Measurements from ENCODE around the gene PLCB3.

PLCB3 gene

GRCh38 chr11:64226507-64227051, 24.8 kb upstream of the PLCB3 start:
- H3K36me3 ChIP-seq (ENCODE audit: insufficient read depth, low read length) = no peaks in the 10 kb centered on the region; the same call in 1 of the 2 replicates
- peaks cover 4% of the 10 kb centered on the region; the same call in 1 of the 2 replicates for H3K4me1 ChIP-seq (ENCODE audit: insufficient read depth, low read length)
- peak overlapping the region; percentile 98 for H3K9ac ChIP-seq (ENCODE audit: low read depth, low read length)
- no peaks in the 10 kb centered on the region for H3K9me3 ChIP-seq (ENCODE audit: control insufficient read depth, insufficient read depth, low read length)

- H3K36me3 ChIP-seq (ENCODE audit: insufficient read depth, low read length) = no peaks in the 10 kb centered on the region; the same call in 1 of the 2 replicates
- no peaks in the 10 kb centered on the region for H3K9me3 ChIP-seq (ENCODE audit: control insufficient read depth, insufficient read depth, low read length)
- H3K9ac ChIP-seq (ENCODE audit: low read depth, low read length) = no peak overlapping the region
- H3K4me1 ChIP-seq (ENCODE audit: insufficient read depth, low read length) = peaks cover 7% of the 10 kb centered on the region; the same call in 1 of the 2 replicates
Observed at GRCh38 chr11:64227405-64227956, 23.8 kb upstream of the PLCB3 start.

GRCh38 chr11:64229090-64229743, 22.1 kb upstream of the PLCB3 start:
- Histone ChIP-seq H3K4me1 (ENCODE audit: insufficient read depth, low read length) (peaks cover 7% of the 10 kb centered on the region; the same call in 1 of the 2 replicates), H3K9me3 (ENCODE audit: control insufficient read depth, insufficient read depth, low read length) (no peaks in the 10 kb centered on the region), H3K36me3 (ENCODE audit: insufficient read depth, low read length) (no peaks in the 10 kb centered on the region), H3K9ac (ENCODE audit: low read depth, low read length) (no peak overlapping the region)

GRCh38 chr11:64229744-64230170, 21.6 kb upstream of the PLCB3 start:
- H3K4me1 ChIP-seq (ENCODE audit: insufficient read depth, low read length) = peaks cover 7% of the 10 kb centered on the region; the same call in 1 of the 2 replicates
- peak overlapping the region; percentile 75; the same call in 1 of the 2 replicates for H3K9ac ChIP-seq (ENCODE audit: low read depth, low read length)

GRCh38 chr11:64230171-64230984, 21.0 kb upstream of the PLCB3 start, which contains the start of gene DNAJC4:
TSS of gene DNAJC4 (plus strand) at chr11:64230548. CDS start at chr11:64230855, 307 bp downstream.
- Histone ChIP-seq H3K4me1 (ENCODE audit: insufficient read depth, low read length) (peaks cover 7% of the 10 kb centered on the region; the same call in 1 of the 2 replicates), H3K9me3 (ENCODE audit: control insufficient read depth, insufficient read depth, low read length) (no peaks in the 10 kb centered on the region), H3K9ac (ENCODE audit: low read depth, low read length) (peak within 1 kb of the TSS; percentile 75), H3K36me3 (ENCODE audit: insufficient read depth, low read length) (no peaks in the 10 kb centered on the region)

More at GRCh38 chr11:64229744-64230170, 21.6 kb upstream of the PLCB3 start:
- H3K9me3 ChIP-seq (ENCODE audit: control insufficient read depth, insufficient read depth, low read length) = no peaks in the 10 kb centered on the region
- H3K36me3 ChIP-seq (ENCODE audit: insufficient read depth, low read length) = no peaks in the 10 kb centered on the region

- Histone ChIP-seq H3K4me1 (ENCODE audit: insufficient read depth, low read length) (peaks cover 7% of the 10 kb centered on the region; the same call in 1 of the 2 replicates), H3K36me3 (ENCODE audit: insufficient read depth, low read length) (no peaks in the 10 kb centered on the region), H3K9me3 (ENCODE audit: control insufficient read depth, insufficient read depth, low read length) (no peaks in the 10 kb centered on the region), H3K9ac (ENCODE audit: low read depth, low read length) (peak overlapping the region; percentile 75)
Observed at GRCh38 chr11:64230985-64231365, 20.4 kb upstream of the PLCB3 start.

DNA sequence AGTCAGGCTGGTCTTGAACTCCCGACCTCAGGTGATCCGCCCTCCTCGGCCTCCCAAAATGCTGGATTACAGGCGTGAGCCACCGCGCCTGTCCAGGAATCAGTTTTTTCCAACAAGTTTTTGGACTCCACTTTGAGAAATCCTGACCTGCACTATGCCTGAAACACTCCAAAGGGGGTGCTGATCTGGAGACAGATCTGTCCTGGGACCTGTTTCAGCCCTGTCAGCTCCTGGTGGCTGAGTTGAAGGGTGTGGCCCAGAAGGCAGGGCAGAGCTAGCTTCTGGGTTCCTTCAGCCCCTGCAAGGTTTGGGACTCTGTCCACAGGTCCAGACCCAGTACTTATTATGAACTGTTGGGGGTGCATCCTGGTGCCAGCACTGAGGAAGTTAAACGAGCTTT, 19.8 kb upstream of the PLCB3 start:
- H3K36me3 ChIP-seq (ENCODE audit: insufficient read depth, low read length) = no peaks in the 10 kb centered on the region
- no peaks in the 10 kb centered on the region for H3K9me3 ChIP-seq (ENCODE audit: control insufficient read depth, insufficient read depth, low read length)
- no peak overlapping the region; the same call in 1 of the 2 replicates for H3K9ac ChIP-seq (ENCODE audit: low read depth, low read length)
- H3K4me1 ChIP-seq (ENCODE audit: insufficient read depth, low read length) = peaks cover 7% of the 10 kb centered on the region; the same call in 1 of the 2 replicates

- H3K4me1 ChIP-seq (ENCODE audit: insufficient read depth, low read length) = peaks cover 7% of the 10 kb centered on the region; the same call in 1 of the 2 replicates
Observed at GRCh38 chr11:64232182-64232966, 19.0 kb upstream of the PLCB3 start.

GRCh38 chr11:64232967-64233315, 18.4 kb upstream of the PLCB3 start:
- no peaks in the 10 kb centered on the region for H3K36me3 ChIP-seq (ENCODE audit: insufficient read depth, low read length)
- no peak overlapping the region for H3K9ac ChIP-seq (ENCODE audit: low read depth, low read length)
- H3K9me3 ChIP-seq (ENCODE audit: control insufficient read depth, insufficient read depth, low read length) = no peaks in the 10 kb centered on the region
- H3K4me1 ChIP-seq (ENCODE audit: insufficient read depth, low read length) = peaks cover 7% of the 10 kb centered on the region; the same call in 1 of the 2 replicates

More at GRCh38 chr11:64232182-64232966, 19.0 kb upstream of the PLCB3 start:
- H3K9me3 ChIP-seq (ENCODE audit: control insufficient read depth, insufficient read depth, low read length) = no peaks in the 10 kb centered on the region
- H3K9ac ChIP-seq (ENCODE audit: low read depth, low read length) = no peak overlapping the region
- H3K36me3 ChIP-seq (ENCODE audit: insufficient read depth, low read length) = no peaks in the 10 kb centered on the region

- Histone ChIP-seq H3K9me3 (ENCODE audit: control insufficient read depth, insufficient read depth, low read length) (no peaks in the 10 kb centered on the region), H3K9ac (ENCODE audit: low read depth, low read length) (peak within 1 kb of the TSS; percentile 66), H3K36me3 (ENCODE audit: insufficient read depth, low read length) (no peaks in the 10 kb centered on the region), H3K4me1 (ENCODE audit: insufficient read depth, low read length) (peaks cover 7% of the 10 kb centered on the region; the same call in 1 of the 2 replicates)
Observed at GRCh38 chr11:64233913-64234586, 17.3 kb upstream of the PLCB3 start, which contains the start of gene VEGFB. TSS of gene VEGFB (plus strand) at chr11:64234584. CDS start at chr11:64234834, 250 bp downstream.

- peaks cover 4% of the 10 kb centered on the region; the same call in 1 of the 2 replicates for H3K4me1 ChIP-seq (ENCODE audit: insufficient read depth, low read length)
Observed at GRCh38 chr11:64234647-64235379, 16.5 kb upstream of the PLCB3 start.

DNA sequence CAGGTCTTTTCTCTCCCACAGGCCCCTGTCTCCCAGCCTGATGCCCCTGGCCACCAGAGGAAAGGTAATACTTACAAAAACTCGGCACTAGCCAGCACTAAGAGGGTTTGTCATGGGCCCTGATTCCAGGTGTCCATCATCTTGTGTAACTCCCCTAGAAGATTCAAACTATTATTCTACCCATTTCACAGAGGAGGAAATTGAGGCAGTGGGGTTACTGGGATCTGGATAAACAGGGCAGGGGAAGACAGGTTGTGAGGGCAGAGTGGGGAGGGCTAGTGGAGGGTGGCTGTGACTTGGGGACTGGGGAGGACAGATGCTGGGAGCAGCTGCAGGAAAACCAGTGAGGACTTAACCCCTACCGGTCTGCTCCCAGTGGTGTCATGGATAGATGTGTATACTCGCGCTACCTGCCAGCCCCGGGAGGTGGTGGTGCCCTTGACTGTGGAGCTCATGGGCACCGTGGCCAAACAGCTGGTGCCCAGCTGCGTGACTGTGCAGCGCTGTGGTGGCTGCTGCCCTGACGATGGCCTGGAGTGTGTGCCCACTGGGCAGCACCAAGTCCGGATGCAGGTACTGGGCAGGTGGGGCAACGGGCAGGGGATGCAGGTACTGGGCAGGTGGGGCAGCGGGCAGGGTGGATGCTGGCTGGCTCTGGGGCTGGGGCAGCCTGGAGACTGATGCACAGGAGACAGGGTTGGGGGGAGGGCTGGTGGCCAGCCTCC, 15.7 kb upstream of the PLCB3 start:
- no peaks in the 10 kb centered on the region for H3K36me3 ChIP-seq (ENCODE audit: insufficient read depth, low read length)
- H3K9me3 ChIP-seq (ENCODE audit: control insufficient read depth, insufficient read depth, low read length) = no peaks in the 10 kb centered on the region
- H3K9ac ChIP-seq (ENCODE audit: low read depth, low read length) = peak overlapping the region; percentile 53
- peaks cover 9% of the 10 kb centered on the region for H3K4me1 ChIP-seq (ENCODE audit: insufficient read depth, low read length)

More at GRCh38 chr11:64234647-64235379, 16.5 kb upstream of the PLCB3 start:
- H3K36me3 ChIP-seq (ENCODE audit: insufficient read depth, low read length) = no peaks in the 10 kb centered on the region
- peak overlapping the region; percentile 53 for H3K9ac ChIP-seq (ENCODE audit: low read depth, low read length)
- H3K9me3 ChIP-seq (ENCODE audit: control insufficient read depth, insufficient read depth, low read length) = no peaks in the 10 kb centered on the region

All from ES-I3 (cell line).